GM23338 (cell line): ENCODE results near the gene PABPC1L.

Experiments
- CTCF ChIP-seq, 2 experiments: fragments of 200-600 bp in 1 of 2; sonication (generic) in 1 of 2; conservative IDR thresholded peaks; 2 replicates each; pipeline versions ENCODE4 v1.5.1 to v1.6.1; 2016 to 2017; ENCODE audit warnings: antibody characterized with exemption in 2 of 2, low read depth in 2 of 2, mild to moderate bottlenecking in 2 of 2, moderate library complexity in 1 of 2
- EZH2phosphoT487 ChIP-seq: fragments of 200-600 bp; sonication (generic); IDR thresholded peaks from one replicate; pipeline ENCODE4 v1.8.1; 2018; ENCODE audit warnings: antibody characterized with exemption; ENCODE audit not compliant: unreplicated experiment
- POLR2AphosphoS5 ChIP-seq: IDR thresholded peaks from 2 replicates; pipeline ENCODE4 v1.6.1; 2016; ENCODE audit warnings: antibody characterized with exemption, low read depth
- REST ChIP-seq: IDR thresholded peaks from one replicate; pipeline ENCODE4 v1.6.1; 2018; ENCODE audit warnings: antibody characterized with exemption; ENCODE audit not compliant: unreplicated experiment

- TF ChIP-seq POLR2AphosphoS5 (peak; percentile 84), CTCF (conservative IDR thresholded peaks at IDR 0.05; ENCODE audit: low read depth in 2 of 2) (no peak), REST (no peak), EZH2phosphoT487 (no peak)
Observed at GRCh38 chr20:44909872-44910689, at the start of gene PABPC1L.
